ENCODE results near the gene MMP28.

DNA sequence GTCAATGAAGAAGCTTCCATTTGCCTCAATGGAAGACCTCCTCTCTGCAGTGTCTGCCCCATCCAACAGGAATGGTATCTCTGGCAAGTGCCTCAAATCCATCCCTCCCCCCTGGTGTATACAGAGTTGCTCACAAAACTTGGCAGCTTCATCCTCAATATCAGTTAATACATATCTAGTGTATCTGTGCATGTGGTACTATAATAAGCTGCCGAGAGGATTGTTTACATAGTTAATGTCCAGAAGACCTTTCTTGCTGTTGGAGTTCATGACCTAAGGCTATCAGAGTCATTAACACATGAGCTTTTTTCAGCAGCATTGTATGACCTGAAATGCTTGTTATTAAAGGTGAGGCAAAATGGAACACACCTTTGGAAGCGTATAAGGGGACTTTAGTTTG is 78.0 kb downstream of the MMP28 start:
- TF ChIP-seq, protein P1, sequence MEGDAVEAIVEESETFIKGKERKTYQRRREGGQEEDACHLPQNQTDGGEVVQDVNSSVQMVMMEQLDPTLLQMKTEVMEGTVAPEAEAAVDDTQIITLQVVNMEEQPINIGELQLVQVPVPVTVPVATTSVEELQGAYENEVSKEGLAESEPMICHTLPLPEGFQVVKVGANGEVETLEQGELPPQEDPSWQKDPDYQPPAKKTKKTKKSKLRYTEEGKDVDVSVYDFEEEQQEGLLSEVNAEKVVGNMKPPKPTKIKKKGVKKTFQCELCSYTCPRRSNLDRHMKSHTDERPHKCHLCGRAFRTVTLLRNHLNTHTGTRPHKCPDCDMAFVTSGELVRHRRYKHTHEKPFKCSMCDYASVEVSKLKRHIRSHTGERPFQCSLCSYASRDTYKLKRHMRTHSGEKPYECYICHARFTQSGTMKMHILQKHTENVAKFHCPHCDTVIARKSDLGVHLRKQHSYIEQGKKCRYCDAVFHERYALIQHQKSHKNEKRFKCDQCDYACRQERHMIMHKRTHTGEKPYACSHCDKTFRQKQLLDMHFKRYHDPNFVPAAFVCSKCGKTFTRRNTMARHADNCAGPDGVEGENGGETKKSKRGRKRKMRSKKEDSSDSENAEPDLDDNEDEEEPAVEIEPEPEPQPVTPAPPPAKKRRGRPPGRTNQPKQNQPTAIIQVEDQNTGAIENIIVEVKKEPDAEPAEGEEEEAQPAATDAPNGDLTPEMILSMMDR (IDR thresholded peaks at IDR 0.05), result no peak
- TF ChIP-seq POLR2A (IDR thresholded peaks at IDR 0.05), result no peak

Data from transverse colon (tissue), 3 donors.